K562 (cell line): ENCODE data around the gene SPRED2. TPM values are rescaled to one million over a fixed set of nuclear protein-coding genes. Genes with fewer than 3 reads are reported as not detected.

Experiments used
- ATAC-seq: fragments of 200-7000 bp; cut with Tn5 transposase; 3 replicates; pipeline ENCODE4 v1.9.1; 2020; ENCODE audit warnings: moderate library complexity
- BruUV-seq: library from RNA; stranded (reverse); fragments of 400-500 nt; replicated peaks from 2 replicates; lab custom pipeline; 2021; lab: Mats Ljungman, UMichigan
- CTCF ChIA-PET: fragments of 300-600 bp; formaldehyde crosslinking; extraction: SDS; loops from one replicate; lab custom pipeline; 2021; ENCODE audit warnings: low intra/inter-chr PET ratio; lab: Yijun Ruan, JAX
- POLR2A ChIA-PET: fragments of 300-600, 350-650 bp; sonication (Branson Sonifier 250); formaldehyde crosslinking; extraction: SDS; loops from one replicate; lab custom pipeline; 2021; ENCODE audit warnings: antibody characterized with exemption, inconsistent platforms; lab: Yijun Ruan, JAX
- DNase-seq, 4 experiments: peaks; one replicate each; pipeline versions ENCODE4 v3.0.0 to v3.0.0-alpha.2; 2011 to 2018; ENCODE audit warnings: low spot score in 3 of 4, mixed read lengths in 3 of 4; ENCODE audit errors: extremely low read depth in 1 of 4
- FAIRE-seq: peaks from 2 replicates; lab custom pipeline; 2011; peaks lifted over from hg19 to GRCh38; lab: Jason Lieb, UNC
- H2AFZ ChIP-seq: 2 replicates; pipeline ENCODE4 v1.6.0; 2011; ENCODE audit warnings: low read depth, low read length, control low read depth, inconsistent platforms
- H3K27ac ChIP-seq: fragments of 200-600 bp; 3 replicates; pipeline ENCODE4 v1.8.0; 2011; ENCODE audit warnings: low read depth, mild to moderate bottlenecking, control low read depth, inconsistent platforms, low read length, moderate library complexity, mixed read lengths; ENCODE audit errors: extremely low read depth
- H3K27me3 ChIP-seq, 2 experiments: fragments of 300-600 bp in 1 of 2; 2 replicates in 1 of 2; 3 replicates in 1 of 2; pipeline versions ENCODE4 v1.6.0 to v1.8.0; 2011; ENCODE audit warnings: inconsistent platforms in 2 of 2, low read length in 2 of 2, mild to moderate bottlenecking in 1 of 2, mixed read lengths in 1 of 2, moderate library complexity in 1 of 2; ENCODE audit not compliant: control insufficient read depth in 2 of 2, insufficient read depth in 2 of 2
- H3K36me3 ChIP-seq: fragments of 300-600 bp; 3 replicates; pipeline ENCODE4 v1.8.0; 2011; ENCODE audit warnings: mild to moderate bottlenecking, low read length, inconsistent platforms; ENCODE audit not compliant: control insufficient read depth, insufficient read depth
- H3K4me1 ChIP-seq, 2 experiments: fragments of 200-600 bp in 1 of 2; replicated peaks in 1 of 2; 2 replicates in 1 of 2; 3 replicates in 1 of 2; pipeline versions ENCODE4 v1.5.1 to v1.8.0; 2011; ENCODE audit warnings: inconsistent platforms in 2 of 2, low read length in 2 of 2, mild to moderate bottlenecking in 1 of 2, mixed read lengths in 1 of 2, moderate library complexity in 1 of 2; ENCODE audit not compliant: control insufficient read depth in 2 of 2, insufficient read depth in 2 of 2
- H3K4me2 ChIP-seq: 2 replicates; pipeline ENCODE4 v1.6.1; 2011; ENCODE audit warnings: low read length, control low read depth, inconsistent platforms, mixed read lengths; ENCODE audit not compliant: insufficient read depth
- H3K4me3 ChIP-seq: fragments of 200-600 bp; sonication (generic), shearing (Covaris generic); 2 replicates; pipeline ENCODE4 v1.5.1; 2016; ENCODE audit warnings: control low read depth, inconsistent platforms
- H3K79me2 ChIP-seq: fragments of 200-600 bp; 3 replicates; pipeline ENCODE4 v1.8.0; 2011; ENCODE audit warnings: low read length, inconsistent platforms; ENCODE audit not compliant: control insufficient read depth, insufficient read depth
- H3K9ac ChIP-seq, 2 experiments: 2 replicates each; pipeline versions ENCODE4 v1.6.0 to v1.6.1; 2011; ENCODE audit warnings: low read depth in 2 of 2, low read length in 2 of 2, control low read depth in 1 of 2, inconsistent platforms in 1 of 2, mild to moderate bottlenecking in 1 of 2, mixed read lengths in 1 of 2; ENCODE audit not compliant: insufficient read depth in 1 of 2
- H3K9me1 ChIP-seq: one replicate; pipeline ENCODE4 v1.6.0; 2011; ENCODE audit warnings: inconsistent platforms, mild to moderate bottlenecking, low read length, moderate library complexity; ENCODE audit not compliant: control insufficient read depth, insufficient read depth
- H3K9me3 ChIP-seq: replicated peaks from 2 replicates; pipeline ENCODE4 v1.5.1; 2011; ENCODE audit warnings: low read depth, low read length, inconsistent platforms; ENCODE audit not compliant: control insufficient read depth, insufficient read depth
- H4K20me1 ChIP-seq: replicated peaks from 2 replicates; pipeline ENCODE4 v1.6.1; 2011; ENCODE audit warnings: low read length, inconsistent platforms, mixed read lengths; ENCODE audit not compliant: control insufficient read depth, insufficient read depth
- CHCHD3 ChIP-seq: fragments of 250-450 bp; sonication (Bioruptor Pico); IDR thresholded peaks from 2 replicates; pipeline ENCODE4 v2.1.2; 2022; ENCODE audit warnings: mild to moderate bottlenecking
- CHD2 ChIP-seq: IDR thresholded peaks from 2 replicates; pipeline ENCODE4 v1.6.1; 2011; ENCODE audit warnings: low read depth, low read length
- FOXA3 ChIP-seq, 2 experiments: fragments of 450-650 bp in 1 of 2; sonication (generic) in 1 of 2; formaldehyde crosslinking; IDR thresholded peaks in 1 of 2; conservative IDR thresholded peaks in 1 of 2; 2 replicates each; pipeline versions ENCODE4 v1.4.0 to v1.8.0; 2020 to 2022; ENCODE audit warnings: mild to moderate bottlenecking in 2 of 2, missing genetic modification reagents in 1 of 2
- GTF2F1 ChIP-seq: IDR thresholded peaks from 2 replicates; pipeline ENCODE4 v1.6.1; 2011; ENCODE audit warnings: low read depth, low read length, improper control_type of control experiment
- KLF13 ChIP-seq: fragments of 450-650 bp; IDR thresholded peaks from 2 replicates; pipeline ENCODE4 v1.6.1; 2016; ENCODE audit warnings: missing genetic modification characterization, low read depth, mild to moderate bottlenecking, missing compliant biosample characterization, moderate library complexity, borderline replicate concordance
- KLF6 ChIP-seq: fragments of 250-450 bp; sonication (Bioruptor Pico); IDR thresholded peaks from 2 replicates; pipeline ENCODE4 v1.4.0; 2020; ENCODE audit warnings: mild to moderate bottlenecking, moderate library complexity, borderline replicate concordance
- MNT ChIP-seq, 2 experiments: fragments of 450-650 bp; conservative IDR thresholded peaks; 2 replicates each; pipeline ENCODE4 v1.6.1; 2017; ENCODE audit warnings: mild to moderate bottlenecking in 2 of 2, moderate library complexity in 2 of 2
- SMC3 ChIP-seq: conservative IDR thresholded peaks from 2 replicates; pipeline ENCODE4 v1.6.1; 2011; ENCODE audit warnings: low read depth, low read length, improper control_type of control experiment; ENCODE audit not compliant: insufficient read depth
- SRSF3 ChIP-seq: fragments of 200-400 bp; formaldehyde crosslinking; IDR thresholded peaks from 2 replicates; pipeline ENCODE4 v1.6.1; 2016; ENCODE audit warnings: mild to moderate bottlenecking, low read length, moderate library complexity; ENCODE audit not compliant: insufficient read depth
- TBL1XR1 ChIP-seq, 2 experiments: IDR thresholded peaks; 2 replicates each; pipeline ENCODE4 v1.6.1; 2012; ENCODE audit warnings: improper control_type of control experiment in 2 of 2, low read length in 2 of 2, mild to moderate bottlenecking in 1 of 2
- ZBTB9 ChIP-seq: fragments of 450-650 bp; formaldehyde crosslinking; IDR thresholded peaks from 2 replicates; pipeline ENCODE4 v1.4.0; 2020; ENCODE audit warnings: mild to moderate bottlenecking, moderate library complexity
- ZNF274 ChIP-seq: IDR thresholded peaks from 2 replicates; pipeline ENCODE4 v1.6.1; 2011; ENCODE audit warnings: low read depth, mild to moderate bottlenecking, low read length, moderate library complexity, borderline replicate concordance
- ZNF609 ChIP-seq: sonication (generic); formaldehyde crosslinking; IDR thresholded peaks from 2 replicates; pipeline ENCODE4 v1.8.1; 2023; ENCODE audit warnings: missing genetic modification reagents, mild to moderate bottlenecking, borderline replicate concordance
- WGBS: fragments of 100-300 bp; shearing (Covaris generic); methylation state at CpG from one replicate; pipeline ENCODE4 v1.1.6; 2016; ENCODE audit warnings: low coverage, mixed read lengths; ENCODE audit not compliant: insufficient coverage; ENCODE audit errors: missing lambda C conversion rate; 5-methylcytosine and 5-hydroxymethylcytosine counted together
- in situ Hi-C: fragments of 300-500 bp; cut with MboI; formaldehyde crosslinking; loops from 4 replicates; pipeline ENCODE4 v1.15.0; 2018; ENCODE audit warnings: inconsistent platforms, mixed read lengths
- intact Hi-C: fragments of 100-400 bp; cut with micrococcal nuclease; formaldehyde crosslinking; loops from 2 replicates; pipeline ENCODE4 v1.14.2; 2022
- polyA plus RNA-seq, 8 experiments: library from polyadenylated mRNA; depleted of rRNA in 4 of 8; stranded (reverse) in 5 of 8; unstranded in 3 of 8; fragments of >200 nt; fragmentation: Nextera tagmentation in 2 of 8; fragmentation: Illumina TruSeq in 1 of 8; extraction: Ambion mirVana in 2 of 8; extraction: Trizol in 1 of 8; gene quantifications; 2 replicates each; pipeline versions ENCODE4 v1.2.1 to v1.2.3, GENCODE V29; 2011 to 2014; ENCODE audit warnings: inconsistent platforms in 1 of 8, missing spikeins in 1 of 8
- total RNA-seq, 7 experiments: library from RNA; depleted of rRNA in 6 of 7; stranded (reverse); fragments of >200 nt in 6 of 7; fragmentation: Illumina TruSeq in 2 of 7; extraction: Trizol in 2 of 7; gene quantifications; 2 replicates each; pipeline versions ENCODE4 v1.2.1 to v1.2.3, GENCODE V29; 2011 to 2021; ENCODE audit warnings: low replicate concordance in 1 of 7

Gene SPRED2
- total and polyA plus RNA-seq, 9 of the 15 experiments (the other 6 are each of a cell fraction or from before 2014, with no cell fraction given), result 4.6 to 50.8 (median 14.1) TPM

- H2AFZ ChIP-seq, result no peak overlapping the region
- ChIA-PET CTCF (no interaction called here), POLR2A (interaction anchor here (0.6 to 1.8 kb wide), 8 partner anchors 8 to 53 kb away, joined by 3 to 7 read pairs (median 4); no protein-coding TSS in a partner anchor)
- in situ Hi-C loops (no loop called here), intact Hi-C loops (no loop called here)
- BruUV-seq, result no TSS peak
- no peaks in the 10 kb centered on the region for H3K9me3 ChIP-seq
- WGBS, result 85% methylated on average over 4 of the region's 4 CpGs
- peaks cover 9% of the 10 kb centered on the region for H3K9me1 ChIP-seq
- peaks cover 50% of the 10 kb centered on the region for H4K20me1 ChIP-seq
- H3K79me2 ChIP-seq, result peaks cover 98% of the 10 kb centered on the region
- H3K9ac ChIP-seq, result no peak overlapping the region
- TF ChIP-seq ZNF274 (no peak), TBL1XR1 (IDR thresholded peaks at IDR 0.05; ENCODE audit: low read length in 2 of 2) (no peak), KLF13 (tag) (no peak), CHD2 (no peak), GTF2F1 (no peak), KLF6 (CRISPR knock-in tag) (no peak), ZBTB9 (no peak), CHCHD3 (CRISPR knock-in tag) (no peak), SMC3 (no peak), MNT (conservative IDR thresholded peaks at IDR 0.05) (no peak), SRSF3 (no peak), ZNF609 (no peak), FOXA3 (CRISPR knock-in tag; conservative IDR thresholded peaks at IDR 0.05 in 1 of 2, IDR thresholded peaks at IDR 0.05 in 1 of 2) (no peak)
- H3K4me3 ChIP-seq, result no peak overlapping the region
- H3K4me1 ChIP-seq, result peaks cover 9 to 77% of the 10 kb centered on the region in 2 experiments; a peak in 4 of 5 replicates
- no peaks in the 10 kb centered on the region for H3K27me3 ChIP-seq
- H3K4me2 ChIP-seq, result no peak overlapping the region
- FAIRE-seq, result no peak
- no peak overlapping the region for H3K27ac ChIP-seq
- DNase-seq, result no peak
- H3K36me3 ChIP-seq, result peaks cover 35% of the 10 kb centered on the region
- ATAC-seq, result no peak
These were observed 57.4 kb downstream of the SPRED2 start for GRCh38 chr2:65374999-65375398.
